ENCODE measurements around the gene TLDC2.
"Not testable (repeated sequence)": the region's sequence is repeated elsewhere in the genome, so short reads cannot be mapped to it uniquely, and the experiment has no call there.

TLDC2 gene

GRCh38 chr20:36871640-36872570, 4.0 kb upstream of the TLDC2 start:
- no peak for DNase-seq

DNA sequence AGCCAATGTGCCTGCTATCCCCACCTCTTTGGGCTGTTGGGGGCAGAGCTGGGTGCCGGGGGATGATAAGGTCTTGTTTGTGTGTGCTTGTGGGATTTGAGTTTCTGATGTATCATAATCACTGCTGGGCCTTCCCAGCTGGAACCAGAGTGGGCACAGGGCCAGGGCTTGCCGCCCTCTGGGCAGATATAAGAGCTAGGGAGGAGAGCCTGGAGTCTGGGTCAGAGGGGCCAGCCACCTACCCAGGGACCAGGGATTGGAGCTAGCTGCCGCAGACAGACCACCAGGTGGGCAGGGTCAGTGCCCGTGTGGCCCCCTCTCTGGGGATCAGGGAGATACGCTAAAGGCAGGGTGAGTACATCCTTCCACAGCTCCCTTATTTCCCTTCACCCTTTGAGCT, 3.1 kb upstream of the TLDC2 start:
- no peak for DNase-seq

DNA sequence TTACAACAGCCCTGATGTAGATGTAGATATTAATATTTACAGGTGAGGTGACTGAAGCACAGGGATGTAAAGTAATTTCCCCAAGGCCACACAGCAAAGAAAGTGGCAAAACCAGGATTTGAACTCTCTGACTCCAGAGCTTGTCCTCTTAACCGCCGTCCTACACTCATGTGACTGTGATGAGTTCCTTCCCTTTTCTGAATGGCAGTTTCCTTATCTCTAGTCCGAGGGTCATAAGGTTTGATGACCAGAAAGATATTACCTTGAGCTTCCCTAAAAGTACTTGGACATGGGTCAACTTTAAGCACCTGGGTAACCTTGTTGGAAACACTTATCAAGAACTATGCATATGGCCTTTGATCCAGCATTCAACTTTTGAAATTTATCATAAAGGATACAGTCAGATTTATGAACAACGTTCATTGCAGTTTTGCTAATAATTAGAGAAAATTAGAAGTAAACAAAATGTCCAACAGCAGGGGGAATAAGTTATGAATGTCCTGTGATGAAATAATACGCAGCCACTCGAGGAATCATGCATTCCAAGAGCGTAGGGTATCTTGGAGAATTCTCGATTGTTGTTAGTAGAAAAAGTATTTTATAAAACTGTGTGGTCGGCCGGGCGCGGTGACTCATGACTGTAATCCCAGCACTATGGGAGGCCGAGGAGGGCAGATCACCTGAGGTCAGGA, 2.3 kb upstream of the TLDC2 start:
- no peak for DNase-seq

DNA sequence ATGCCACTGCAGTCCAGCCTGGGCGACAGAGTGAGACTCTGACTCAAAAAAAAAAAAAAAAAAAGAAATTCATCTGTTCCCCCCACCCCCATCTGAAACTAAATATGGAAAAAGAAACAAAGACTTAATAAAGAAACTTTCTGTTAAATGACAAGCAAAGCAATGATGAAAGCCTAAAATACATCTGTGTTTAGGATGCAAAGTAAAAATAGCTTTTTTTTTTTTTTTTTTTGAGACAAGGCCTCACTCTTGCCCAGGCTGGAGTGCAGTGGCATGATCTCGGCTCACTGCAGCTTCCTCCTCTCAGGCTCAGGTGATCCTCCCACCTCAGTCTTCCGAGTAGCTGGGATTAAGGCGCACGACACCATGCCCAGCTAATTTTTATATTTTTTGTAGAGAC, 845 bp upstream of the TLDC2 start:
- DNase-seq, result not testable (repeated sequence)

DNA sequence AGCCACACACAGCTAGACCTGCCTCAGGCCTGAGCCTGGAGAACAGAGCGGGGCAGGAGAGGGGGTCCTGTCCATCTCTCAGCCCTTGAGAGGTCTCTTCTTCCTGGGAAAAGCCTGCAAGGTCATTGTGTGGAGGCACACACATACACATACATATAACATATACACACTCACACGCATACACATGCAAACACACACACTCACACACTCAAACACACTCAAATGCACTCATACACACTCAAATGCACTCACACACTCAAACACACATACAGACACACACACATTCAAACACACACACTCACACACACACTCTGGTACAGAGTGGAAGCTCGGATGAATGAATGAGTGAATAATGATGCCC, 515 bp downstream of the TLDC2 start:
- no peak for DNase-seq

DNA sequence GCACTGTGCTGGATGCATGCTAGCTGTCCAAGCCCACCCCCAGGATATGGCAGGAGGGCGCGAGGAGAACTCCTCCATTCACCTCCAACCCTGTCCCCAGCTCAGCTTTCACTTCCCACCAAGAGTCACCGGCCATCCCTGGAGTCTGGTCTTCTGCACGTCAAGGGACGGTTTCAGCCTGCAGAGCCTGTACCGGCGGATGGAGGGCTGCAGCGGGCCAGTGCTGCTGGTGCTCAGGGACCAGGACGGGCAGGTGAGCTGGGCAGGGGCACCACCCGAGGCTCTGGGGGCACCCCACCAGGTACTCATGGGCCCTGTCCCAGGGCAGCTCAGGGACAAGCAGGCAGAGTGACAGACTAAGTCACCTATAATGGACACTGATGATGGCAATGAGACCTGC, 3.0 kb downstream of the TLDC2 start:
- no peak for DNase-seq

DNA sequence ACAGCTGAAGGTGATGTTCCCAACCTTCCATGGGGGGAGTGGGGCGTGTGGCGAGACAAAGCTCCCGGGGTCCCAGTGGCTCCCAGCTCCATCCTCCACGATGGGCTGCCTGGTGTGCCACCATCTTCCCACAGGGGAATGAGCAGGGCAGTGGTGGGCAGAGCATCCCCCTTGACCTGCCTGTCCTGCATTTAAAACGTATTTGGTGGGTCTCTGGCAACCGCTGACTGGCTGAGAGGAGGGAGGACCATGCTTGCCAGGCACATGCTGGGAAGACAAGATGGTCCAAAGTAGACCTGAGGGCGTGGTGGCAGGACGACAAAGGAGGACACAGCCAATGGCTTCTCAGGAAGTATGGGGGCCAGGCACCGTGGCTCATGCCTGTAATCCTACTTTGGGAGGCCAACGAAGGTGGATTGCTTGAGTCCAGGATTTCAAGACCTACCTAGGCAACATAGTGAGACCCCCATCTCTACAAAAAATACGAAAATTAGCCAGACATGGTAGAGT, 4.9 kb downstream of the TLDC2 start:
- no peak for DNase-seq

- no peak for DNase-seq
Measured at GRCh38 chr20:36881331-36881730, 5.4 kb downstream of the TLDC2 start.

DNA sequence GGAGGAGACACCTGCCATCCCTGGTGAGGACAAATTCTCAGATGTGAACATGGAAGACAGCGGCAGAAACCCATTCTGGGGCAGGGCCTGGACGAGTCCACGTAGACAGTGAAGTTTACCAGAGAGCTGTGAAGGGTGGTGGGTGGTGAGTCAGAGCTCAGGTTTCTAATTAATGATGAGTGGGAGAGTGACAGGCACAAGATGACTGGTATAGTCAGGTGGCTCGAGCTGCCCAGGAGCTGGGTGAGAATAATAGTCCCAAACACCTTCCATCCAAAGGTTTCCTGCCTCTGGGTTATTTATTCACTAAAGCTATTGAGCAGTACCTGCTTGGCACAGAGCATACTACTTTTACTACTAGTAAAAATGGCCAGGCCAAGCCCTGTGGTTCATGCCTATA, 6.0 kb downstream of the TLDC2 start:
- DNase-seq, result no peak

DNA sequence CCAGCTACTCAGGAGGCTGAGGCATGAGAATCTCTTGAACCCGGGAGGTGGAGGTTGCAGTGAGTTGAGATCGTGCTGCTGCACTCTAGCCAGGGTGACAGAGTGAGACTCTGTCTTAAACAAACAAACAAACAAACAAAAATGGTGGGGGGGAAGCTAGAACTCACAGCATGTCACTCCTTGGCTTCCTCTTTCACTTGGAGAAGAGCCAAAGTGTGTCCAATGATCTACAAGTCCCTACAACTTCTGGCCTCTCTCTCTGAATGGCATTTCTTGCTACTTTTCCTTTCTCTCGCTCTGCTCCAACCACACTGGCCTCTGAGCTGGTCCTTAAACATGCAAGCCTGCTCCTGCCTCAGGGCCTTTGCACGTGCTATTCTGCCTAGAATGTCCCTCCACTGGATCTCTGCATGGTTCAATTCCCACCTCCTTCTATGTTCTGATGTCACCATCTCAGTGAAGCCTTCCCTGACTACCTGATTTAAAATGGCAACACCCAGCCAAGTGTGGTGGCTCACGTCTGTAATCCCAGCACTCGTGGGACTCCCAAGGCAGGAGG, 8.1 kb downstream of the TLDC2 start:
- no peak for DNase-seq

DNA sequence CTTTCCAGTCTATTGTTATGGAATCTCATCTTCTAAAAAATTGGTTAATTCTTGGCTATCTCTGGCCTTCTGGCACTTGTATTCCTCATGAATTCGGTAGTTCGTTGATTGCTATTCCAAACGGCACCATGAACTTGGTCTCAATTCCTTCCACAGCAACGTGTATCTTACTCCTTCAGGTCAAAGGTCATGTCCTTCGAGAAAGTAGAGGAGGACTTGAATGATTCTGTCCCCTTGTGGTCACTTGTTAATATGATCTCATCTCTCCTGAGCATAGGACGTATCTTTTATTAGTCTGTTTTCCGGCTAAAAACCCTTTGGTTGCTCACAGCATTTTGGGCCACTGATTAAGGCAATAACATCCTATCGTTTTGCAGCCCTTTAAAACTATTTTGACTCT, 9.4 kb downstream of the TLDC2 start:
- no peak for DNase-seq

- peak; percentile 81 for DNase-seq
Measured at GRCh38 chr20:36886859-36887751, 11.2 kb downstream of the TLDC2 start.

DNA sequence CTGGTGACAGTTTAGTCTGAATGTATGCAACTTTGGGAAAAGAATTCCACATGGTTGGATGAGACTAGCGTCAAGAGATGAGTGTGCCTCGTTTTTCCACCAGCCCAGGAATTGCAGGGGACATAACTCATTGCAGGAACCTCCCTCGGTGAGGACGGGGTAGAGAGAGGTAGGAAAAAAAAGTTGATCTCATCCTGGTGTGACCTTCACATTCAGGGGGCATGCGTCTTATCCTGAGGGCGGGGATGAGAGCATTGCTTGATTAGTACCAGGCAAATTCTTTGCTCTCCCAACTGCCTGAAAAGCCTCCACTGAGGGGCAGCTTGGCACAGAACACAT, 11.8 kb downstream of the TLDC2 start:
- DNase-seq, result no peak

- no peak for DNase-seq
Measured at GRCh38 chr20:36888880-36889516, 13.1 kb downstream of the TLDC2 start.

DNA sequence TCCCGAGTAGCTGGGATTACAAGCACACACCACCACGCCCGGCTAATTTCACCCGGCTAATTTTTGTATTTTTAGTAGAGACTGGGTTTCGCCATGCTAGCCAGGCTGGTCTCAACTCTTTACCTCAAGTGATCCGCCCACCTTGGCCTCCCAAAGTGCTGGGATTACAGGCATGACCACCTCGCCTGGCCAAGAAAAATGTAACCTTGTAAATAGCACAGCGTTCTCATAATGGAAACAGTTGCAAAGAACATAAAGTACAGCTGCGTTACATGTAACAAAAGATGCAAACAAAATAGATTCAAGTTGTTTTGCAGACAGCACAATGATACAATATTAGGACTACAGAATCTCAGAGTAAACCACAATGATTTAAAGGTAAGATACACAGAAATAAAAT, 14.6 kb downstream of the TLDC2 start:
- DNase-seq, result no peak

- no peak for DNase-seq
Measured at GRCh38 chr20:36891211-36891610, 15.3 kb downstream of the TLDC2 start.

DNA sequence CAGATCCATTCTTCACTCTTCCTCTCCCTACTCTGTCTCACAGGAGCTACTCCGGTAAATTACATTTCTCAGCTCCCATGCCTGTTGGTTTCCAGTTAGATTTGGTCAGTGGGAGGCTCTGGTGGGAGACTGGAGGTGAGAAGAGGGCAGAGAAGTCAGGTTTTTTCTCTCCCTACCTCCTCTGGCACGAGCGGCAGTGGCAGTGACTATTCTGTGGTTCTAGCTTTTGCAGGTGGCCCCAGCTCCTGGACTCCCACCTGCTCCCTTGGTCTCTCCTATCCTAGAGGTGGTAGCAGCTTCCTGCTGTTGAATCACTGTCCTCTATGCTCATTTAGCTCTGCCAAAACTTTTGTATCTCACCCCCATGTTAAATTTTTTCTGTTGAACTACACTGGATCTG, 17.9 kb downstream of the TLDC2 start:
- no peak for DNase-seq

- DNase-seq, result no peak
Measured at GRCh38 chr20:36895036-36895435, 19.1 kb downstream of the TLDC2 start.

GRCh38 chr20:36904690-36905089, 28.8 kb downstream of the TLDC2 start:
- DNase-seq, result no peak

GRCh38 chr20:36905566-36905965, 29.6 kb downstream of the TLDC2 start:
- DNase-seq, result not testable (repeated sequence)

- DNase-seq, result not testable (repeated sequence)
Measured at GRCh38 chr20:36906086-36906485, 30.1 kb downstream of the TLDC2 start.

DNA sequence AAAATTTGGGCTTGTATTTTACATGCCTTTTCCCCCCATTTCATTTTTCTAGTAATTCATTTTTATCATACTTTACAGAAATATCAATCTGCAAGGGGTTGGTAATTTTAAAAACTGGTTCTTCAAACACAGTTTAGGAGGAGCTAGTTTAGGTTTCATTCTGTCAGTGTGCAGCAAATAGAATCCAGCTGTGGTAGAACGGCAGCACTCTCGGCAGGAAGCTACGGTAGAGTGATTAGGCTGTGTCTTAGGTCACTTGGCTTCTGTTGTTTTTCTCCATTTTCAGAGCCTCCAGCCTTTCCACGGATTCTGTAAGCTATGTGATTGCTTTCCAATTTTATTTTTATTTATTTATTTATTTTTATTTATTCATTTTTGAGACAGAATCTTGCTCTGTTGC, 32.7 kb downstream of the TLDC2 start:
- DNase-seq, result no peak
